ENCODE results near the gene CST6.
"Not testable (repeated sequence)": the region's sequence is repeated elsewhere in the genome, so short reads cannot be mapped to it uniquely, and the experiment has no call there.

The CST6 gene

DNA sequence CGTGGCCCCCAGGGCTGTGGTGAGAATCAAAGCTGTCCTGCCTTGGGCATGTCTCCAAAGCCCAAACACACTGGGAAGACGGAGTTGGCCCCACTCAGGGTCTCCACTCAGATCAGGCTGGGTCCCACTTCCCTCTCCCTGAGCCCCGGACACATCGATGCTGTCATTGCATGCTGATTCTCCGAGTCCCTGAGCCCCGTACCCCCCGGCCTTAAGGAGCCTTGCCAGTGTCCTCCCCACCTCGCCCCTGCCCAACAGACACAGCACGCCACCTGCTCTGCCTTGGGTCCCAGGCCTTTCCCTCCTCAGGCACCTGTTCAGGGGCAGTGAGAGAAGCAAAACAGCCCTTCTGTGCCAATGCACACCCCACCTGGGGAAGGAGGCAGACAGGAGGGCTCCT is 24.5 kb upstream of the CST6 start:
- DNase-seq = no peak

DNA sequence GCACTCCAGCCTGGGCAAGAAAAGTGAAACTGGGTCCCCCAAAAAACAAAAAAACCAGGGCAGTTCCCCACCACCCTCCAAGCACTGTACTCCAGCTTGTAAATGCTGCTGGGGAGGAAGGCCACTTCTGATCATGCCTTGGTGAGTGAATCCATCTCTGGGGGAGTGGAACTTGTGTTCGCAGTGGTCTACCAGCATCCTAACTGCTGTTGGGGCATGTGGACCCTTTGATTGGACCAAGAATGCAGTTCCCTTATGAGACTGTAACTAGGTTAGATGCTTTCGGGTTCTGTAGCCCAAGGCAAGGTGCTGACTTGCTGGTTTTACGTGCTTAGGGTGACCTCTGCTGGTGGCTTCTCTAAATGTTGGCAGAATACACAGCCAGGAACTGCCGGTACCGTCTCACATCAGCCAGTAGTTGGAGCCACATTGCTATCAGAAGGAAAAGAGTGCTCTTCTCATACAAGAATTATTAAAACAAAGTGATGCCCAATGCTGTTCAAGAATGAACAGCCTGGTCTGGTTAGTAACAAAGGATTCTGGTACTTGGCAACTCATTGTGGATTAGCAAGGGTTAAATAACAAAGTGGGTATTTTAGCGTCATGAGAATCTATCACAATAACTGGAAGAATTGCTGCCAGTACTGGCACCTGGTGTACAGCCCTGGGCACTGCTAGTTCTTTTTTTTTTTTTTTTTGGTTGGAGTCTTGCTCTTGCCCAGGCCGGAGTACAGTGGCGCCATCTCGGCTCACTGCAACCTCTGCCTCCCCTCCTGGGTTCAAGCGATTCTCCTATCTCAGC is 22.8 kb upstream of the CST6 start:
- DNase-seq = peak; percentile 95

DNA sequence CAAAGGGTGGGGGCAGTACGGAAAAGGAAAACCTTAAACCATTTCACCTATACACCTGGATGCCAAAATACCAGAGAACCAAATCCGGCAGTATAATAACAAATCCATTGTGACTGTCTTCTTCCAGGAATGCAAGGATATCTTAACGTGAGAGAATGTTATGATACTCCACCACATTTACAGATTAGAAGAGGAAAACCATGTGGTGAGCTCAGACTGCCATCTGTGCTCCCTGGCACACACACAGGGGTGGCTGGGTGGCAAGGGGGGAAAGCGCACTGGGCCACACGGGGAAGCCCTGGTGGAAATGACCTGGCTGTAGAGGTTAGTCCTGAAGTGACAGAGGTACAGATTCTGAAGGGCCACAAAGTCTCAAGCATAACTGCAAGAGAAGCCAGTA is 19.8 kb upstream of the CST6 start:
- DNase-seq = no peak

DNA sequence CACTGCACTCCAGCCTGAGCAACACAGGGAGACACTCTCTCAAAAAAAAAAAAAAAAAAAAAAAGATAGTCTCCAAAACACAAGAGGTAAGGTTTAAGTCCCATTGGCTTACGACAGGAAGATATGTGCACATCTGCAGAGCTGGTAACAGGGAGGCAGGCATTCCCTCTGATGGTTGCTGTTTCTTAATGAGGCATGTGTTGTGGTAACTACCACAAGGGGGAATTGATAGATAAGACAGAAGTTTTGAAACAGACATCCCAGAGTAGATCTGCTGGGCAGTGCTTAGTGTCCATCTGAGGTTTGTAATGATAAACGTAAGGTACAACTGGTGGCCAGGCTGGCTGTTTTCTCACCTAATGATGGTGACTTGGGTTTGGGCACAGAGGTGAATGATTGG is 14.5 kb upstream of the CST6 start:
- DNase-seq = no peak

DNA sequence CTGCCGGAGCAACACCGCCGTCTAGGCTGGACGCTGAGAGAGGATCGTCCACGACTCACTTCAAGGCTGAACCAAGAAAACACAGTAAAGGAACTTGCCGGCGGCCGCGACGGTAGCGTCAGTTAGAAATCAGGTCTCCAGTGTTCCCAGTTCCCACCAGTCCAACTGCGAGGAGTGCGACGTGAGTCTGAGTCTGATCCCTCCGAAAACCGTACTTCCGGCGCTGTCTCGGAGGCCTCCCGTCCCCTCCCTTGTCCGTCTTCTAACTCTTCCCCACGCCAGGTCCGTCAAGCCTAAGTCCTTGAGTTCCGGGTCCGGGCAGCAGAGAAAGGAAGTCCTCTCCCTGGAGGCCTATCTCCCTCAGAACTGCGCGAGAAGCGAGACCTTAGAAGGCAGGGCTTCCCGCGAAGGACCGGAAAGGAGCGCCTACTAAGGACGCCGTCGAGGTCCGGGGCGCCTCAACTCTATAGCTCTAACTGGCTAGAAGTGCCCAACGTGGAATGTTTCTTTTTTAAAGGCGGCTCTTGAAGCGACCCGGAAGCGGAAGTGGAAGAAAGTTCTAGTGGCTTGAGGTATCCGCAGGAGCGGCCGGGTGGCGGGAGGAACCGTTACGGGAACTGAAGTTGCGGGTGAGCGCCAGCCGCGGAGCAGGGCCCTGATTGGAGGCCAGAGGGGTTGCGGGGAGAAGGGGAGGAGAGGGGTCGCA is 9.7 kb upstream of the CST6 start, which contains the start of the genes BANF1 and EIF1AD:
Gene BANF1, plus strand, starts transcription at position 562 of the 706 bp plus-strand sequence. CDS start 748 bp downstream, outside the sequence.
Gene EIF1AD, minus strand, starts transcription at position 216 of the 706 bp plus-strand sequence. CDS start 1,768 bp downstream, outside the sequence.
- DNase-seq = peak; percentile 100

DNA sequence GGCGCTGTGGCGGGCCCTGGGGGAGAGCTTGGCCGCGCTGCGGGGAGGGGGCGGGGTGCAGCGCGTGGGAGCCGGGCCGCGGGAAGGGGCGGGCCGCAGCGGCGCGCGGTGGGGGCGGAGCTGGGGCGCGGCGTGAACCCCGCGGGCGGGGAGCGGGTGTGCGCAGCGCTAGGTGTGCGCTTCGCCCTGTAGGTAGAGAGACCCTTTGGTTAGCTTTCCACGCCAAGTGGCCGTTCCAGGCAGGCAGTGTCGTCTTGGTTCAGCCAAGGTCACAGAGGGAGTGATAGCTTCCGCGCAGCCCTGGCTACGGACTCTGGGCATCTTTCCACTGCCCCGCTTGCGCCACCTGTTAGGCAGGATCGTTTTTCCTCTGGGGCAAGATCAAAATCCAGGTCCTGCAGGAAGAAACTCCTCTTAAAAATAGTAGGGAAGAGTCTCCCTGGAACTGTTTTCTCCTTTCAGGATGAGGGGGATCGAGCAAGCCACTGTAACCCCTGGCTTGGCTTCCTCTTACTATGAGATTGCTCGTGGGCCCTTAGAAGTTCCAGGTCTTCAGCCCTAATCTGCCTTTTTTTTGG is 9.1 kb upstream of the CST6 start:
- no peak for DNase-seq

DNA sequence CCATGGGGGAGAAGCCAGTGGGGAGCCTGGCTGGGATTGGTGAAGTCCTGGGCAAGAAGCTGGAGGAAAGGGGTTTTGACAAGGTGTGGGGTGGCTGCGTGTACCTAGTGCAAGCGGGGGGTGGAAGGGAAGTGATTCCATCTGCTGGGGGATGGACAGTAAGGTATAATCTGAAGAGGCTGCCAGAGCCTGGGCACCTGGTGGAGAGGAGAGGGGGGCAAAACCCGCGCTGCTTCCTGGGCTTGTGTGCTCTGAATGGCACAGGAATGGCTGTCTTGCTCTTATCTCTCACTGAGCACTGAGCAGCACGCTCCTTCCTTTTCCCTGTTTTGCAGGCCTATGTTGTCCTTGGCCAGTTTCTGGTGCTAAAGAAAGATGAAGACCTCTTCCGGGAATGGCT is 8.5 kb upstream of the CST6 start:
- DNase-seq = no peak

DNA sequence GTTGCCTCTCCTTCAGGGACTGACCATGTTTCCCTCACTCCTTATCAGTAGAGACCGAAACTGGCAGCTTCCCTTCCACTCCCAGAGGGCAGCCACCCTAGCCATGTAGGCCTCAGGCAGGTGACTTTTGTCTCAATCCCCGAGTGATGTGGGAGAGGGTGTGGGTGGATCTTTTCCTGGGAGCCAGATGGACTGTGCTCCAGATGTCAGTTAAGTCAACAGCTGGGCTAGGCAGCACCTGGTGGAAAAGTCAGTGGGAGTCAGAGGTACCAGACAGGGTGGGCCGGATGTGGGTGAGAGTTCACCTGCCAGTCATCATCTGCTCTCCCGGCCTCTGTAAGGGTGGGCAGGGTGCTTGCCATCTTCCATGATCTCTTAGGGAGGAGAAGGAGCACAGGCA is 7.6 kb upstream of the CST6 start:
- DNase-seq = no peak

DNA sequence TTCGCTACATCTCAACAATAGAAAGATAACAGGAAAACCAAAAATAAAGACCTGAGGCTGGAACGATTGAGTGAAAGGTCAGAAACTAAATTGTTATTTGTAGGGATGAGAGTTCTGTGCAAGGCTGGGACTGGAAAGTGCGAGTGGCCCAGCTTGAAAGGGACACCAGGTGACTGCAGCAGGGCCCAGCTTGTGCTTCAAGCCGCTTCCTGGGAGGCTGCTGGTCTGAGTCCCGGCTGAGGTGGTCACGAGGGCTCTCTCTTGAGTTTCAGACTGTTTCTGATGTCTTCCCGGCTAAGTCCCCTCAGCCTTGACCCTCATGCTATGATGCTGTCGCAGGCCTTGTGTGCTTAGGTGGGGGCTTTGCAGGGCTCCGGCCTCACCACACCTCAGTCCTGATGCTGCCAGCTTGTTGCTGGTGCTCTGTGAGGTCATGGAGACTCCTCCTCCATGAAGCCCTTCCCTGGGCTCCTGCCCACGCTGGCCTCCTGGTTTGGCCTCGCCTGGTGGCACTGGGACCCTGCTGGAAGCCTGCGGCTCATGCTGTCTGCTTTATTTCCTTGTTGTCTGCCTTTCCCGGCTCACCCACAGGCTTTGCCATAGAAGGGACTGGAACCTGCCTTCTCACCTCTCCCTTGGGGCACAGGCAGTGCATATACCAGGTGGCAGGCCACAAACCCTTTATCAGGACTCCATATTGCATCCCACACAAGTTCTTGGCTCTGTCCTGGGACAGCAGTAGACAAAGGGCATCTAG is 5.5 kb upstream of the CST6 start:
- no peak for DNase-seq

DNA sequence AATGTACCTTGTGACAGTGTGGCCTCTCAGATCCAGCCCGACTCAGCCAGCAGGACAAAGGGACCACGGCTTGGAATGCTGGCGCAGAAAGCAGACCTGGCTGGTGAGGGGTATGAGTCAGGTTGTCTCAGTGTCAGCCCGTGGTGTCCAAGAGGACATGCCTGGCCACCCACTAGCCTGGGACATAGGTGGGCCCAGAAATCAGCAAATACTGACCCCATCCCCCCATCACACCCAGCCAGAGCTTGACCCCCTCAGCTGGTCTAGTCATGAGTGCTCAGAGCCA is 5.0 kb upstream of the CST6 start:
- DNase-seq = no peak

DNA sequence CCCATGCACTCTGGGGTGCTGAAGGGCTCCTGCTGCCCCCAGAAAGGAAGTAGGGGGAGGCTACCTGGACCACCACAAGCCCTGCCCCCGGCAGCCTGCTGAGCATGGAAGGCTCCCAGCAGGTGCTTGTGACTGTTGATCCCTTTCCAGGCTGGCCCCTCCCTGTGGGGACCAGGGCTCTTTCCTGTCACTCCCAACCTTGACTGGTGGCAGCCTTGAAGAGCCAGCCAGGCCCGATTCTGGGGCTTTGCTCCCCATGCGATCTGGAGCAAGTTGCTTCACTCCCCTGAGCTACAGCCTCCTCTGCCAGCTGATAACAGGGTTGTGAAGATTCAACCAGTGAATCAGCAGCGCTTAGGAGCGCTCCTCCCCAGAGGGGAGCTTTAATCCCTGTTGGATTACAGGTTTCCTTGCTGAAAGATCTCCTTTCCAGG is 4.6 kb upstream of the CST6 start:
- DNase-seq = no peak

DNA sequence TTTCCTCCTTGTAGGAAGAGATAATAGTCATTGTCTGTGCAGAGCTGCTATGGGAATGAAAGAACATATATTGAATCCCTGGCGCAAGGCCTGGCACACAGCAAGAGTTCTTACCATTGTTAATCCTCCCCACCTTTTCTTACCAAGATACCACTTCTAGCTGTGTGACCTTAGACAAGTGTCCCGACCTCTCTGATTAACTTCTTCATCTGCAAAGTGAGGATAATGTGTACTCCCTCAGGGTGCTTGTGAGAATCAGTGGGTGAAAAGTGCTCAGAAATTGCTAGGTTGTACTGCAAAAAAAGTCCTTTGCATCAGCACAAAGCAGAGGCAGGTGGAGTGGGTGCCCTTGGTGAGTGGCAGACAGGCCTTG is 3.7 kb upstream of the CST6 start:
- no peak for DNase-seq

DNA sequence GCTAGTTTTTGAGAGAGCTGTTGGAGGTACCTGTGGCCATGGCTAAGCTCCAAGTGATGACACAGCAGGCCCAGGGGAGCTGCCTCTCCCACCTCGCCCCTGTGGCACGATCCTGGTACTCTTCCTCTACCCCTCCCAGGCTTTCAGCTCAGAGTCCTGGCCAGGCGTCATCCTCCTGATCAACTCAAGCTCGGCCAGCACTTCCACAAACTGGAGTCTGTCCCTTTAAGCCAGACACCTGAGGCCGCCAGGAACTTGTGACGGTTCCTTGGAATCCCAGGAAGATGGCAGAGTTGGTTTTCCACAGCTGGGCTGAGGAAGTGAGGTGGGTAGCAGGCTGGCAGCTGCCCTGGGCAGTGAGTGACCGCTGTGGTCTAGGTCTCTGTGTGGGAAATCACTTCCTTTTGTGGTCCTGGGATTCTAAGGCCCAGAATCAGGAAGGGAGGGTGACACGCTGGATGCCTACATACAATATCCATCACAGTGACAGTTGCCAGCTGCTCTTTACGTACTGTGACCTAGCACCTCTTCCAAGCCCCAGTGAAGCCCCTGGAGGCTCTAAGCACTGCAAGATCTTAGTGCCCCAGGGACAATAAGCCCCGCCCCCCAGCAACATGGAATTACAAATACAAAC is 3.2 kb upstream of the CST6 start:
- no peak for DNase-seq

DNA sequence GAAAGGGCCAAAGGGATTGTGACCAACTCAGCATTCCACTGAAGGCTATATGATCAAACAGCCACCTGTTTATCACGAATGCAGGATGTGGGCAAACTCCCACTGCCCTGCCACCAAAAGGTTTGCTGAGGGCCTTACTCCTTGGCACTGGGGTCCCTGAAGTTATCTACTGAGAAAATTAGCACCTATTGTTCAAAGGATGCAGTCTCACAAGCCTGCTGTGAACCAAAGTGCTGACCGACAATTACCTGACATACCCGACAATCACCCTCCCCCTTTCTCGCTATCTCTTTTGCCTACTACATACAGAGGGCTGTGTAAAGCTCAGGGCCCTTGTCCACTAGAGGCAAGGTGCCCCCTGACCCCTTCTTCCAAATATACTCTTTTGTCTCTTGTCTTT is 1.8 kb upstream of the CST6 start:
- not testable (repeated sequence) for DNase-seq

DNA sequence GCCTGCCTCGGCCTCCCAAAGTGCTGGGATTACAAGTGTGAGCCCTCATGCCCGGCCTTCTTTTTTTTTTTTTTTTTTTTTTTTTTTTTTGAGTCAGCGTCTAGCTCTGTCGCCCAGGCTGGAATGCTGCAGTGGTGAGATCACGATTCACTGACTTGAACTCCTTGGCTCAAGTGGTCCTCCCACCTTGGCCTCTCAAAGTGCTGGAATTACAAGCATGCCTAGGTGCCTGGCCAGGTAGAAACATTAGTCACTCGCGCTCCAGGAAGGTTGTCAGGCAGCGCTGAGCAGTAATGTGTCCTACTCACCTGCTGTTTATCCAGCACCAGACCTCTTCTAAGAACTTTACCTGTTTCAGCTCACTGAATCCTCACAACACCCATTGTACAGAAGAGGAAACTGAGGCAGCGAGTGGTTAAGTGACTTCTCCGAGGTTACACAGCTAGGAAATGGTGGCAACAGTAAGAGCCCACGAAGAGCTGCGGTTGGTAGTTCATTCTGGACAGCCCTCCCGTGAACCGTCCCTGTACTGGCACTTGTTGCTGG is 496 bp upstream of the CST6 start:
- no peak for DNase-seq

DNA sequence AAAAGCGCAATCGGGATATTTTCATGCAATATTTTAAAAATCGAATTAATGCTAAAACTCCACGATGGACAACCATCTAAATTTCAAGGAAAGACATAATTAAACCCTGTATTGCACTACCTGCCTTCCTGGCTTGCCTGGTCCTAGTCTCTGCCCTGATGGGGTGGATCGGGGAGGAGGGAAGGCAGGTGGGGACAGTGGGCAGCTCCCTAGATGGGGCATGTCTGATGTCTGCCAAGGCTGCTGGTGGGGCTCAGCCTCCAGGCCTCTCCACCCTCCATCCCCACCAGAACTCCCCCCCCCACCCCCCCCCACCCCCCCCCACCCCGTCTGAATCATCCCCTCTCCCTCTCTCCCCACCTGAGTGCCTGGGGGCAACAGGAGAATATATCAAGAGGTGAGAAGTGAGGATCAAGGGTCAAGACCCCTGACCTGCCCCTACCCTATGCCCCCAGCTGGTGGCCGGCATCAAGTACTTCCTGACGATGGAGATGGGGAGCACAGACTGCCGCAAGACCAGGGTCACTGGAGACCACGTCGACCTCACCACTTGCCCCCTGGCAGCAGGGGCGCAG is 650 bp downstream of the CST6 start:
- DNase-seq = no peak

DNA sequence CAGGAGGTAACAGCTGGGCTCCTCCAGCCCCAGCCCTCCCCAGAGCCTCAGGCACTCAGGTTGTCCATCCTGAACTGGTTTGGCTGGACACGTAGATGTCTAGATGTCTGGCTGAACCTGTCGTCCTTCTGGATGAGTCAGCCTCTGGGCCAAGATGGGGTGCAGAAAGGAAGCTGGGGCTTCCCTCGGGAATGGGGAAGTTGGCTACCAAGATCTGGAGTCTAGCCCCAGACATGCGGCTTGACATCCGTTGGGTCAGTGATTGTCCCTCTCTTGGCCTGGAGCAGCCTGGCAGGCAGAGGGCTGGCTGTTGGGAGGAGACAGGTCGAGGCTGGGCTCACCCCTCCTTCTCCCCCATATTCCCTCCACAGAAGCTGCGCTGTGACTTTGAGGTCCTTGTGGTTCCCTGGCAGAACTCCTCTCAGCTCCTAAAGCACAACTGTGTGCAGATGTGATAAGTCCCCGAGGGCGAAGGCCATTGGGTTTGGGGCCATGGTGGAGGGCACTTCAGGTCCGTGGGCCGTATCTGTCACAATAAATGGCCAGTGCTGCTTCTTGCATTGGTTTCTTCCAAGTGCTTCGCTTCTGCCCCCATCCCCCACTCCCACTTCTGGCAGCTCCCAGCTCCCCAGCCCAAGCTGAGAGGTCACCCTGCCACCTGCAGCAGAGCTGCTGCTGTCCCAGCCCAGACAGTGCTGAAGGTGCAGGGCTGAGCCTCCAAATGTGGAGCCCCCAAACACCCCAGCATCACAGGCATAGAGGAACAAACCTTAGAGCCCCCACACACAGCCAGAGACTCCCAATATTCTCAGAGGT is 1.3 kb downstream of the CST6 start:
- DNase-seq = no peak

DNA sequence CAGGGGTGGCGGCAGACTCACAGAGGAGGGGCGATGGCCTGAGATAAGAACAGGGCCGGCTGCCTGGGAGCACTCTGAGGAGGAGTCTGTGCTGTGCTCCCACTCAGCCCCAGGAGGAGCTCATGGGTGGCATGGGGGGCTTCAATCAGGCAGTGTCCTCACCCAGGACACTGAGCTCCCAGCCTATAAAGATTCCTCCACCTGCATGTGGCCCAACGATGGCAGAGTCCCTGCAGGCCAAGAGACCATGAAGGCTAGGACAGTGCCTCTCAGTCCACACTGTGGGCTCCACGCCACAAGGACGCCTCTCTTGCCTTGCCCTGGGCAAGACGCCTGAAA is 1.9 kb downstream of the CST6 start:
- no peak for DNase-seq

DNA sequence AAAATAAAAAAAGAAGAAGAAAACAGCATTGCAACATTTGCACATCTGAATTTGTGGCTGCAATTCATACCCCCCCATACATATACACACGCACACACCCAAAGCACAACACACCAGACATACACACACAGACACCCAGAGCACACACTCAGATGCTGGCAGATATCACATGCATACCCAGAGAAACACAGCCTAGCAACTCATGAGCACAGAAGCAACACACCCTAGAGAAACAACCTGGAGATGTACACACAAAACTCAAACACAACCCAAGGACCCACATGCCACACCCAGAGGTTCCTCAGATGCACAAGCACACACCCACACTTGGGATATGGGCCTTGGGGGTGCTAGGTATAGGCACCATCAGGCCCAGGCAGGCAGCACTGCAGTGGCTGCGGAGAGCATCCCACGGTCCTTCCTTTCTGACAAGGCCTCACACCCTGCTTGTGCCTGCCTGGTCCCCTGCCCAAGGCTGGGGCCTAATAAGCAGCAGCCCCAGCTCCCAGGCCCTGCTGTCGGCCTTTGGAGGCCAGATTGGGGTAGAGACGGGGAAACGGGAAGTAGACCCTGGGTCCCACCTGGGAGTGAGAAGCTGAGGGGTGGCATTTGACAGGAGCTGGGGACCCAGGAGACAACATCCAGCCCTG is 3.1 kb downstream of the CST6 start:
- DNase-seq = no peak

DNA sequence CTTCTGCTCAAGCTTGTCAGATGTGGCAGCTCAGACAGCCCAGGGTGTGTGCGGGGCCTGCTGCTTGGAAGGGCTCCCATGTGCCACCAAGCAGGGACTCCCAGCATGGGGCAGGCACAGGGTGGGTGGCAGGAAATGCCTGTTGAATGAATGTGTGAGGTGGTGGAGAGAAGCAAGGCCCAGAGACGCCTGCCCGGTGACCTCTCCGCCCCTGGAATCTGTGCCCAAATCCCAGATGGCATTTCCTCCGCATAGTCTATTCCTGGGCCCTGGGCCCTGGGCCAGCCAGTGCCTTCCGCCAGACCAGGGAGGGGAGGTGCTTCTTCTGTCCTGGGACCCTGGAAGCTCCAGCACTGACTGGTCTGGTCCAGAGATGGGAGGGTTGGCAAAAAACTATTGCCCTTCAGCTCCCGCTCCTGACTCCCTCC is 3.7 kb downstream of the CST6 start:
- no peak for DNase-seq
